ENCODE results near the gene PROC. TPM values are rescaled to one million over a fixed set of nuclear protein-coding genes. Genes with fewer than 3 reads are reported as not detected.
A peak's percentile ranks its signal among the peaks of the same experiment; 100 is the strongest.

Gene PROC
- total and polyA plus RNA-seq, 2 of the 4 experiments (the other 2 are of a cell fraction): 0.07 TPM; not detected in 1

- Histone ChIP-seq H3K27me3 (ENCODE audit: control insufficient read depth, insufficient read depth, low read length) (no peaks in the 10 kb centered on the region), H2BK5ac (ENCODE audit: low read depth, low read length, poor library complexity, severe bottlenecking) (no peak overlapping the region), H3K9ac (ENCODE audit: low read depth, low read length) (no peak overlapping the region), H4K8ac (ENCODE audit: low read depth in 2 of 2, low read length in 2 of 2) (no peak overlapping the region), H3K4me2 (ENCODE audit: low read depth, low read length) (no peak overlapping the region), H3K56ac (ENCODE audit: extremely low read depth, insufficient read depth, low read length) (no peak overlapping the region), H3K4ac (ENCODE audit: low read depth, low read length) (no peak overlapping the region), H3K9me1 (ENCODE audit: insufficient read depth, low read length) (no peaks in the 10 kb centered on the region), H3K36me3 (ENCODE audit: control insufficient read depth, insufficient read depth, low read length) (no peaks in the 10 kb centered on the region), H2AFZ (replicated peaks; ENCODE audit: low read length, poor library complexity) (no peak overlapping the region), H3K14ac (replicated peaks; ENCODE audit: low read depth, low read length) (no peak overlapping the region; the same call in 1 of the 2 replicates), H2AK5ac (ENCODE audit: low read depth, low read length) (no peak overlapping the region), H3K79me1 (ENCODE audit: low read depth in 1 of 2, low read length in 2 of 2) (no peaks in the 10 kb centered on the region), H3K18ac (ENCODE audit: low read depth, low read length) (no peak overlapping the region), H3K4me1 (ENCODE audit: control insufficient read depth, insufficient read depth, low read length) (no peaks in the 10 kb centered on the region), H4K5ac (ENCODE audit: low read depth, low read length) (no peak overlapping the region), H4K91ac (ENCODE audit: insufficient read depth, low read depth, low read length) (no peak overlapping the region), H2AK9ac (replicated peaks; ENCODE audit: low read depth, low read length, poor library complexity) (peak overlapping the region; percentile 71), H2BK20ac (ENCODE audit: low read depth, low read length) (no peak overlapping the region), H4K20me1 (ENCODE audit: insufficient read depth, low read length) (no peaks in the 10 kb centered on the region), H2BK15ac (ENCODE audit: low read depth, low read length) (no peak overlapping the region), H2BK120ac (ENCODE audit: low read depth, low read length) (no peak overlapping the region), H3K9me3 (ENCODE audit: control insufficient read depth, insufficient read depth, low read length) (no peaks in the 10 kb centered on the region), H3K23ac (ENCODE audit: low read depth, low read length) (no peak overlapping the region), H3K4me3 (ENCODE audit: insufficient read depth, low read depth, low read length) (no peak overlapping the region), H3K27ac (ENCODE audit: insufficient read depth, low read length) (no peak overlapping the region)
- intact Hi-C loops (cut with micrococcal nuclease): no loop called here
- 60% methylated on average over 4 of the region's 19 CpGs; no CpG with 5 or more reads in 1 of the 2 experiments for WGBS, 2 experiments (ENCODE audit: extremely low coverage in 2 of 2, insufficient read length in 1 of 2)
- ATAC-seq (ENCODE audit: low read depth): no peak
- TF ChIP-seq MAFK (IDR thresholded peaks at IDR 0.05; ENCODE audit: low read depth, low read length) (no peak), RAD21 (IDR thresholded peaks at IDR 0.05; ENCODE audit: low read length) (no peak), POLR2A (IDR thresholded peaks at IDR 0.05; ENCODE audit: low read depth, low read length) (no peak), MXI1 (IDR thresholded peaks at IDR 0.05; ENCODE audit: borderline replicate concordance, low read depth, low read length) (no peak), RFX5 (IDR thresholded peaks at IDR 0.05; ENCODE audit: low read depth, low read length) (no peak), BHLHE40 (IDR thresholded peaks at IDR 0.05; ENCODE audit: low read depth, low read length) (no peak), FOS (IDR thresholded peaks at IDR 0.05; ENCODE audit: low read depth, low read length) (no peak), RCOR1 (IDR thresholded peaks at IDR 0.05; ENCODE audit: insufficient replicate concordance, low read length) (no peak)
- in situ Hi-C loops (cut with MboI; ENCODE audit: low sequenced_read_pairs): no loop called here
- CTCF ChIA-PET: no interaction called here
- dilution Hi-C loops (cut with HindIII; ENCODE audit: low sequenced_read_pairs, unreplicated experiment): no loop called here
- DNase-seq: no peak
- POLR2A ChIA-PET (ENCODE audit: unreplicated experiment): interaction anchor here (0.6 kb wide), 1 partner anchor 170 kb away, joined by 3 read pairs; no protein-coding TSS in a partner anchor
- BruUV-seq (replicated peaks): no TSS peak
These were observed 45.1 kb downstream of the PROC start for GRCh38 chr2:127463155-127463991.

Measured in IMR-90 (cell line).